Muscle layer of colon (tissue), 2 donors: ENCODE results near the gene NCKAP5.

Experiments
- H3K27ac ChIP-seq: one replicate; pipeline ENCODE4 v1.7.0; 2013; ENCODE audit warnings: low read depth, mild to moderate bottlenecking, low read length, moderate library complexity
- H3K27me3 ChIP-seq, 2 donors: one replicate each; pipeline ENCODE4 v1.7.0; 2013; ENCODE audit warnings: low read length in 2 of 2, mild to moderate bottlenecking in 2 of 2; ENCODE audit not compliant: insufficient read depth in 2 of 2, control insufficient read depth in 1 of 2
- H3K36me3 ChIP-seq: one replicate; pipeline ENCODE4 v1.7.0; 2013; ENCODE audit warnings: mild to moderate bottlenecking, low read length; ENCODE audit not compliant: insufficient read depth
- H3K4me1 ChIP-seq: one replicate; pipeline ENCODE4 v1.7.0; 2013; ENCODE audit warnings: mild to moderate bottlenecking, low read length; ENCODE audit not compliant: insufficient read depth
- H3K4me3 ChIP-seq, 2 donors: one replicate each; pipeline ENCODE4 v1.7.0; 2013; ENCODE audit warnings: low read length in 2 of 2, low read depth in 1 of 2, mild to moderate bottlenecking in 1 of 2, moderate library complexity in 1 of 2
- H3K9ac ChIP-seq: one replicate; pipeline ENCODE4 v1.7.0; 2013; ENCODE audit warnings: low read length
- H3K9me3 ChIP-seq: one replicate; pipeline ENCODE4 v1.7.0; 2013; ENCODE audit warnings: mild to moderate bottlenecking, low read length
- donor health status: abdominal sarcoma.
- donor health status: Adenocarcinoma of cecum.

NCKAP5 gene

DNA sequence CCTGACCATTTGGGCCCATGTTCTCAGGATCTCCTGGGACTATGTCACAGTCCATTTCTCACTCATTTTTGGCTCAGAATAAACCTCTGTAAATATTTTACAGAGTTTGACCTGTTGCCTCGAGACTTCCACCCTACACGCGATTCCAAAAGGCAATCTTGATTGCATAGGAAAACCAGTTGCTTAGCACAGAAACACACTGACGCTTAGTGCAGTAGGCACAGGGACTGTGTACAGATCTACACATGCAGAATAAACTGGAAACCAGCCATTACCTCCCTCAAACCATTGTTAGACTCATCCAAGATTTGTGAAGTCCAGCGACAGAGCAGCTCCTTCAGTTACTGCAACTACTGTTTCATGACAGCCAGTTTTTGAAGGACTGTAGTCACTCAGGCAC lies 73.0 kb downstream of the NCKAP5 start:
- Histone ChIP-seq H3K9me3 (no peaks in the 10 kb centered on the region), H3K27me3 (no peaks in the 10 kb centered on the region), H3K36me3 (no peaks in the 10 kb centered on the region), H3K9ac (no peak overlapping the region), H3K27ac (no peak overlapping the region), H3K4me3 (no peak overlapping the region), H3K4me1 (no peaks in the 10 kb centered on the region)

DNA sequence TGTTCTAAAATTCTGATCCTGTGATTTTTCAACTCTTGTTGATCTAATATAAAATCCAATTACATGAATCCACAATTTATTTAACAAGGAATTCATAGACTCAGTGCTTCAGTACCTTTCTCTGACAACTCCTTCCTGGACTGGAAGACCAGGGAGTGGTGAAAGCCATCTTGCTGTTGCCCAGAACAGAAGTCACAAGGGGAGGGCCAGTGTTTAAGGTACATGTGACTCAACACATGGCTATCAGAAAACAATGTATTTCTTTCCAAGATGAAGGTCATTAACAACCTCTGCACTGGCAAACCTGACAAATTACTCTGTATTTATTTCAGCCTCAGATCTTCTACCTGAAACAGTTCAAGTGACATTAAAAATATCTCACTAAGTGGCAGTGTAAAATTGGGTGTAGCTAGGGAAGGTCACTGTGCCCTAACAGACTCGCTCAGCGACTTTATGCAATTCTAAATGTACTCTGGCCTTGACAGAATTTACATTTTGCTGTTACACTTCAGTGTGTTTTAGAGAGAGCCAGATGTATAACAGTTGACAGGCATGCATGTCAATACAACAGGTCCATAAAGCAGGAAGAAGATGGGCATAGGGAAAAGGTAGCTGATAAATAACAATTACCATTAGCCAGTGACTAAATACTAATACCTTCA lies 75.4 kb downstream of the NCKAP5 start:
- no peaks in the 10 kb centered on the region for H3K4me1 ChIP-seq

GRCh38 chr2:133490411-133490980 lies 77.8 kb downstream of the NCKAP5 start:
- H3K4me3 ChIP-seq, result no peak overlapping the region
- H3K9me3 ChIP-seq, result no peaks in the 10 kb centered on the region
- H3K36me3 ChIP-seq, result no peaks in the 10 kb centered on the region
- no peak overlapping the region for H3K27ac ChIP-seq
- no peak overlapping the region for H3K9ac ChIP-seq
- no peaks in the 10 kb centered on the region for H3K27me3 ChIP-seq
- H3K4me1 ChIP-seq, result no peaks in the 10 kb centered on the region

More for the DNA sequence above, 75.4 kb downstream of the NCKAP5 start:
- no peaks in the 10 kb centered on the region for H3K36me3 ChIP-seq
- H3K27me3 ChIP-seq, result no peaks in the 10 kb centered on the region
- H3K4me3 ChIP-seq, result no peak overlapping the region
- H3K9me3 ChIP-seq, result no peaks in the 10 kb centered on the region
- no peak overlapping the region for H3K9ac ChIP-seq
- H3K27ac ChIP-seq, result no peak overlapping the region

GRCh38 chr2:133489641-133490410 lies 78.4 kb downstream of the NCKAP5 start:
- no peaks in the 10 kb centered on the region for H3K36me3 ChIP-seq
- no peaks in the 10 kb centered on the region for H3K27me3 ChIP-seq
- H3K4me1 ChIP-seq, result no peaks in the 10 kb centered on the region
- no peak overlapping the region for H3K27ac ChIP-seq
- H3K9me3 ChIP-seq, result no peaks in the 10 kb centered on the region
- no peak overlapping the region for H3K9ac ChIP-seq
- H3K4me3 ChIP-seq, result no peak overlapping the region

- H3K9ac ChIP-seq, result no peak overlapping the region
- no peaks in the 10 kb centered on the region for H3K36me3 ChIP-seq
- H3K4me1 ChIP-seq, result no peaks in the 10 kb centered on the region
- H3K4me3 ChIP-seq, result no peak overlapping the region
- H3K27me3 ChIP-seq, result no peaks in the 10 kb centered on the region
- no peaks in the 10 kb centered on the region for H3K9me3 ChIP-seq
- H3K27ac ChIP-seq, result no peak overlapping the region
Measured at GRCh38 chr2:133489146-133489545, 79.1 kb downstream of the NCKAP5 start.

DNA sequence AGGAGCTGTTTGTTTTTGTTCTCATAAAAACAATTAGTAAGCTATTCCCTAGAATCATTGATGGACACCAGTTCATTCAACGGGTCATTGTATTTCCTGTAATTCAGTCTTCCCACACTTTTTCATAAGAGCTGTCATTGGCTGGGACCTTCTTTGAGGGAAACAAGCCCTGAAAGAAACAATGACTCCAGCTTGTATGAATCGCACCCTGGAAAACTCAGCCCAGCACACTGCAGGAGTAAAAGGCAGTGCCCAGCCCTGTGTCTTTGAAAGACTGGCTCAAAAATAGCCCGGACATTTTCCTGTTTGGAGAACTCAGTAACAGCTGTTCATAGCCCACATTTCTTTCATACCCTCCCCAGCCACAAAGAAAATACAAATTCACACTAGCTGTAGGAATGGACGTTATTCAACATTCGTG lies 81.5 kb downstream of the NCKAP5 start:
- Histone ChIP-seq H3K27me3 (no peaks in the 10 kb centered on the region), H3K4me3 (no peak overlapping the region), H3K4me1 (peaks cover 10% of the 10 kb centered on the region), H3K36me3 (no peaks in the 10 kb centered on the region), H3K9me3 (no peaks in the 10 kb centered on the region), H3K27ac (no peak overlapping the region), H3K9ac (no peak overlapping the region)

- H3K9me3 ChIP-seq, result no peaks in the 10 kb centered on the region
- no peak overlapping the region for H3K27ac ChIP-seq
- H3K9ac ChIP-seq, result no peak overlapping the region
- peaks cover 10% of the 10 kb centered on the region for H3K4me1 ChIP-seq
- H3K27me3 ChIP-seq, result no peaks in the 10 kb centered on the region
- no peak overlapping the region for H3K4me3 ChIP-seq
- no peaks in the 10 kb centered on the region for H3K36me3 ChIP-seq
Measured at GRCh38 chr2:133485868-133486267, 82.4 kb downstream of the NCKAP5 start.

GRCh38 chr2:133484784-133485183 lies 83.5 kb downstream of the NCKAP5 start:
- no peak overlapping the region for H3K27ac ChIP-seq
- no peaks in the 10 kb centered on the region for H3K9me3 ChIP-seq
- no peak overlapping the region for H3K4me3 ChIP-seq
- H3K9ac ChIP-seq, result no peak overlapping the region
- H3K4me1 ChIP-seq, result peaks cover 10% of the 10 kb centered on the region
- H3K36me3 ChIP-seq, result no peaks in the 10 kb centered on the region
- H3K27me3 ChIP-seq, result no peaks in the 10 kb centered on the region

- H3K27me3 ChIP-seq, result no peaks in the 10 kb centered on the region
- no peak overlapping the region for H3K9ac ChIP-seq
- no peak overlapping the region for H3K27ac ChIP-seq
- H3K36me3 ChIP-seq, result no peaks in the 10 kb centered on the region
- no peaks in the 10 kb centered on the region for H3K9me3 ChIP-seq
- H3K4me3 ChIP-seq, result no peak overlapping the region
- peaks cover 10% of the 10 kb centered on the region for H3K4me1 ChIP-seq
Measured at GRCh38 chr2:133484106-133484505, 84.2 kb downstream of the NCKAP5 start.

DNA sequence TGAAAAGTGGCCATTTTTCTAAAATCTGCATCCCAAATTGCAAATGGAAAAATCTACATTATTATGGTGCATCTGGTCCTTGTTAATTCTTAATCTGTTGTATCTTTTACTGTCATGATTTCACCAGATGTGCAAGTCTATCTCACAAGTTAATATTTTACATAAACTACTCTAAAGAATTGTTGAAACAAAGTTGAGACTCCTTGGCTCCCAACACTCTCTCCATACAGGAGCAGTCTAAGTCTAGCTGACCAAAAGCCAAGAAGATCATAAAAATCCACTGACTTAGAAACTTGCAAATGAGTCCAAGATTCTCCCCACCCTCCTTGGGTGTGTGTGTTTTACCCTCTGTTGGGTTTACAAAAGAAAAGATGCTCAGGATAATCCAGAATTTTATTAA lies 85.1 kb downstream of the NCKAP5 start:
- Histone ChIP-seq H3K4me3 (no peak overlapping the region), H3K36me3 (no peaks in the 10 kb centered on the region), H3K27me3 (no peaks in the 10 kb centered on the region), H3K9ac (no peak overlapping the region), H3K27ac (no peak overlapping the region), H3K9me3 (no peaks in the 10 kb centered on the region), H3K4me1 (peaks cover 10% of the 10 kb centered on the region)

GRCh38 chr2:133480707-133481429 lies 87.4 kb downstream of the NCKAP5 start:
- no peaks in the 10 kb centered on the region for H3K36me3 ChIP-seq
- H3K9ac ChIP-seq, result no peak overlapping the region
- H3K27me3 ChIP-seq, result no peaks in the 10 kb centered on the region
- H3K4me1 ChIP-seq, result peaks cover 10% of the 10 kb centered on the region
- H3K4me3 ChIP-seq, result no peak overlapping the region
- H3K27ac ChIP-seq, result no peak overlapping the region
- H3K9me3 ChIP-seq, result no peaks in the 10 kb centered on the region
